Measurements from ENCODE around the gene ANKRD12.

GRCh38 chr18:9156604-9157249, 20.1 kb downstream of the ANKRD12 start:
- TF ChIP-seq CTCF (conservative IDR thresholded peaks at IDR 0.05; ENCODE audit: low read depth, low read length) = no peak
- no peak for TF ChIP-seq BHLHE40 (IDR thresholded peaks at IDR 0.05; ENCODE audit: low read depth, low read length)
- TF ChIP-seq CEBPB (IDR thresholded peaks at IDR 0.05; ENCODE audit: low read depth, low read length) = no peak
